Glomerular visceral epithelial cell (primary cell): Measurements from ENCODE around the gene GPRC5C.

ENCODE experiments used
- DNase-seq: peaks from one replicate; pipeline ENCODE4 v3.0.0-alpha.2; 2016; ENCODE audit errors: extremely low spot score

GPRC5C gene

DNA sequence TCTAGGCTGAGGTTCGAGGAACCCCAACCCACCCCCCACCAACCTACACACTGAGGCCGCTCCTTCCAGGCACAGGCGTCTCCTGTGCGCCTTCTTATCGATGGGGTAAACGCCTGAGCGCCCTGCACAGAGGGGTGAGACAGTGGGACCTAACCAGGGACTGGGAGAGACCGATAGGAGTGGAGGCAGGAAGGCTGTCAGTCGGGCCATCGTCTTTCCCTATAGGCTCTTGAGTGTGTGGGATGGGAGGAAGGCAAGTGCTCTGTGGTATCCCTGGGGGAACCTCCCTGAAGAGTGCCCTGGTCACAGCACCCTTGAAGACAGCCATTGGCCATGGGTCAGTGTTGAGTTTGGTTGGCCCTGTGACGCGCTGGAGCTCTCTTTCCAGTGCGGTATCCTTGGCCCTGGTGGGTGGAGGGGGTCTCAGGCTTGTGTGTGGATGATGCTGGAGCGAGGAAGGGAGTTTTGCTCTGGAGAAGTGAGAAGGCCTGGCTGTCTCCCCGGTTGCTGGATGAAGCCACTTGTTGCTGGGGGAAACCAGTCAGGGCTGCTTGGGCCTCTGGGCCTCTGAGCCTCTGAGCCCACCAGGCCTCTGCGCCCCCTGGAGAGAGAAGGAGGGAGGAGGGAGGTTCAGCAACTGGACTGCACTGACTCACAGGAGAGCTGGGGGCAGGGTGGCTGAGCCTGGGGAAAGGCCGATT lies 1.7 kb downstream of the GPRC5C start:
- no peak for DNase-seq

DNA sequence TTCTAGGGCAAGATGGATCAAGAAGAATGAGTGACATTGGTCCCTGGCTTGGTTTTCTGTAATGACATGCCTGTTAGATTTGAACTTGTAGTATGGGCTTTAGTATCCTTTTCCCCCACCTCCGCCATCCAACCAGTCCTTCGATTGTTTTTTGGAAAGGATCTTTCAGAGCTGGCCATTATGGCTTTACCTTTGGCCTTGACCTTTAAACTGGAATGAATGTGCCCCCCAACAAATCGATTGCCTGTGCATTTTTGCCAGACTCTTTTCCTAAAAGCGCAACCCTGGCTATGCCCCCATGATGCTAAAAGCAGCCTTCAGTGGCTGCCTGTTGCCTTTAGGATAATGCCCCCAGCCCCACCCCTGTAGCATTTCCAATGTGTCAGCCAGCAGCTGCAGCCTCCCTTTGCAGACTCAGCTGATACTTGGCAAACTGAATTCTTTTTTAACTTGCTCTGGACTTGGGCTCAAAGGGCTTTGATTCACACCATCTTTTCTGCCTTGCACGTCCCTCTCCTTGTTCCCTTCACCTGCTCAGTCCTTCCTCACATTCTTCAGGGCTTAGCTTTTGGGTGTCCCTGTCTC lies 4.0 kb downstream of the GPRC5C start:
- DNase-seq = no peak

DNA sequence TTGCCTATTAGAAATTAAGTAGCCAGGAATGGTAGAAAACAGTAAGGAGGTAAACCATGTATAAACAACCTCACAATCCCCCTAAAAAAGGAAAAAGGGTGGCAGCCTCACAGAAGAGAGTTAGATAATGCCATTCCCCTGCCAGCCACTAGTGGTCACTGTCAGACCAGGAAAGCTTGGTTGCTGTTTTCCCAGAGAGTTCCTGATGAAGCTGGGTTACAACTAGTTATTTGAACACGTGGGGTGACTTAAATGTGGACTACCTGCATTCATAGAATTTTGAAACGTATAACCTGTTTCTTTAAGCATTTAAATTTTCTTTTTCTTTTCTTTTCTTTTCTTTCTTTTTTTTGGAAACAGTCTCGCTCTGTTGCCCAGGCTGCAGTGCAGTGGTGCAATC lies 5.8 kb downstream of the GPRC5C start:
- no peak for DNase-seq

DNA sequence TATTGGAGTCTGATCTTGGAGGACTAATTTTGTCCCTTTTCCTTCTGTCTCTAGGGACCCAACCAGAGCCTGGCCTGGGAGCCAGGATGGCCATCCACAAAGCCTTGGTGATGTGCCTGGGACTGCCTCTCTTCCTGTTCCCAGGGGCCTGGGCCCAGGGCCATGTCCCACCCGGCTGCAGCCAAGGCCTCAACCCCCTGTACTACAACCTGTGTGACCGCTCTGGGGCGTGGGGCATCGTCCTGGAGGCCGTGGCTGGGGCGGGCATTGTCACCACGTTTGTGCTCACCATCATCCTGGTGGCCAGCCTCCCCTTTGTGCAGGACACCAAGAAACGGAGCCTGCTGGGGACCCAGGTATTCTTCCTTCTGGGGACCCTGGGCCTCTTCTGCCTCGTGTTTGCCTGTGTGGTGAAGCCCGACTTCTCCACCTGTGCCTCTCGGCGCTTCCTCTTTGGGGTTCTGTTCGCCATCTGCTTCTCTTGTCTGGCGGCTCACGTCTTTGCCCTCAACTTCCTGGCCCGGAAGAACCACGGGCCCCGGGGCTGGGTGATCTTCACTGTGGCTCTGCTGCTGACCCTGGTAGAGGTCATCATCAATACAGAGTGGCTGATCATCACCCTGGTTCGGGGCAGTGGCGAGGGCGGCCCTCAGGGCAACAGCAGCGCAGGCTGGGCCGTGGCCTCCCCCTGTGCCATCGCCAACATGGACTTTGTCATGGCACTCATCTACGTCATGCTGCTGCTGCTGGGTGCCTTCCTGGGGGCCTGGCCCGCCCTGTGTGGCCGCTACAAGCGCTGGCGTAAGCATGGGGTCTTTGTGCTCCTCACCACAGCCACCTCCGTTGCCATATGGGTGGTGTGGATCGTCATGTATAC lies 8.0 kb downstream of the GPRC5C start:
- DNase-seq = no peak

DNA sequence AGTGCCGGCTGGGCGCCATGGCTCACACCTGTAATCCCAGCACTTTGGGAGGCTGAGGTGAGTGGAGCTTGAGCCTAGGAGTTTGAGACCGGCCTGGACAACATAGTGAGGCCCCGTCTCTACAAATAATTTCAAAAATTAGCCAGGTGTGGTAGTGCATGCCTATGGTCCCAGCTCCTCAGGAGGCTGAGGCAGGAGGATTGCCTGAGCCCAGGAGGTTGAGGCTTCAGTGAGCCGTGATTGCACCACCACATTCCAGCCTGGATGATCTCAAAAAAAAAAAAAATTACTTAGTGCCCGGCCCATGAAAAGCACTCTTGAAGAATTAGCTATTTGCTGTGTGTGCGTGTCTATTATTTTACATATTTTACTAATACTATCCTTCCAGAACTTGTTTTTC lies 9.6 kb downstream of the GPRC5C start:
- DNase-seq = no peak

DNA sequence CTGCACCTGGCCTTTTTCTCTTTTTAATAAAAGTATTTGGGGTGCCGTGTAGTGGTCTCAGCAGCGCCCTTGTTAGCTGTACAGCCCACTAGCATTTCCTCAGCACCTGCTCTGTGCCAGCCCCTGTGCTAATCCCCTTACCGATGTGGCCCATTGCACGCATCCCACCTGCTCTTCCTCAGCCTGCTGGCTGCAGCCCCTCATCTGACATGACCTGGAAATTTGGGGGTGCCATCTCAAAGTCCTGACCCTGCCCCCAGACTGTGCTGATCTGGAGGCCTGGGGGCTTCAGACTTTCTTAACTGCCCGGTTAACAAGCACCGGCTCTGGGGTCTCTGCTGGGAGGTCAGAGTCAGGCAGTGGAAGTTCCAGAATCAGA lies 10.4 kb downstream of the GPRC5C start:
- DNase-seq = no peak

DNA sequence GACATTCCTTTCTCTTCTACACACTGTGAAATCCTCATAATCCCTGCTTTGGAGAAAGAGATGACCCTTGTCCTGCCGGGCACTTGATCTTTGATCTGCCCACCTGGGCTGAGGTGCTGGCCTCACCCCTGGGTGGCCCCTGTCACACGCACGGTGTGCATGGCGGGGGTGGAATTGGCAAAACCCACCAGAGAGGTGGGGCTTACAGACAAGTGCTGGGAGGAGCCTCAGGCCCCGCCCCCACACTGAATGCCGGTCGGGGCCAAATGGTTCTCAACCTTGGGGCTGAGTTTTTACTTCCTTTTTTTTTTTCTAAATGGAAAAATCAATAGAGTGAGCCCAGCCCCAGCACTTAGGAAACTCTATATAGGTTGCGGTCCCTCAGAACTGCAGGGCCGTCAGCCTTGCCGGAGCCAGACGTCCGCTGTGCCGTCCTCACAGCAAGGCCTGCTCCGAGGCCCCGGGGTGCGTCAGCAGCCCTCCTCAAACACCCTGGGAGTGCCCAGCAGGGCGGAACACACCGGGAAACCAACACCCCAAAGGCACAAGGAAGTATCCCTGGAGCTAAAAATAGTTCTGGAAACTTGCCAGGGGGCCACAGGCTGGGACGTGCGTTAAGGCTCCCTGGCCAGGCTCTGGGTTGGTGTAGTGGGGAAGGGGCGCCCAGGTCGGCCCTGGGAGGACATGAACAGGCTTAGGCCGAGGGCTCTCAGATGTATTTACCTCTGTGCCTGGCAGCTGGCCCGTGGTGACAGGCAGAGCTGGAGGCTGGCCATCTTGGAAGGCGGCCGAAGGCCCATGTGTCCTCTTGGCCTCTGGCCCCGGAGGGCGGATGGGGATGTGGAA lies 11.0 kb downstream of the GPRC5C start:
- DNase-seq = peak; percentile 83

DNA sequence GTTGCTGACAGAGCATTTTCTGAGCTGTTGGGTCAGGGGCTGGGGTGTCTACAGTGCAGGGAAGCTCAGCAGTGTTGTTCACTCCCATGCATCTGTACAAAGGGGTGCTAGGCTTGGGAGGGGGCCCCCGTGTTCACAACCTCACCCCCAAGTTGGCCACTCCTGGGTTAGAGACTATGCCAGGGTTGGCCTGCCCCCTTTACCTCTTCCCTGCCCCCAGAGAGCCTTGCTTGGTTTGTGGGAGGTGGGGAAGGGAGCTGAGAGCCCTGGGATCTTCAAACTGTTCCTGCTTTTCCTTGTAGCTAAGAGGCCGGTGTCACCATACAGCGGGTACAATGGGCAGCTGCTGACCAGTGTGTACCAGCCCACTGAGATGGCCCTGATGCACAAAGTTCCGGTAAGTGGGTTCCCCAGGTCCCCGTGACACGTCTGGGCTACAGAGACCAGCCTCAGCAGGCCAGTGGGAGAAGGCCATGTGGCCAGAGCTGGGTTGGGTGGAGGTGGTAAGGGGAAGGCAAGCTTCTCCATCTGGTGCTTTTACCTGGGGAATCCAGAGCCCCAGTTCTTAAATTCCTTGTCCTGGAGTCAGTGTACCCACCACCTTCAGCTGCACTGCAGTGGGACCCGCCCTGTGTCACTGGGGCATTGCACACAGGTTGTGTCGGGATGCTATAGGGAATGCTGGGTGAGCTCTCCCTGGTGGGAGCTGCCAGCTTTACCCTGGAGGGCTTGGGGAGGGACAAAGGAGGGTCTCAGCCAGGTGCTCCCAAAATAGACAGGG lies 11.8 kb downstream of the GPRC5C start:
- DNase-seq = no peak

DNA sequence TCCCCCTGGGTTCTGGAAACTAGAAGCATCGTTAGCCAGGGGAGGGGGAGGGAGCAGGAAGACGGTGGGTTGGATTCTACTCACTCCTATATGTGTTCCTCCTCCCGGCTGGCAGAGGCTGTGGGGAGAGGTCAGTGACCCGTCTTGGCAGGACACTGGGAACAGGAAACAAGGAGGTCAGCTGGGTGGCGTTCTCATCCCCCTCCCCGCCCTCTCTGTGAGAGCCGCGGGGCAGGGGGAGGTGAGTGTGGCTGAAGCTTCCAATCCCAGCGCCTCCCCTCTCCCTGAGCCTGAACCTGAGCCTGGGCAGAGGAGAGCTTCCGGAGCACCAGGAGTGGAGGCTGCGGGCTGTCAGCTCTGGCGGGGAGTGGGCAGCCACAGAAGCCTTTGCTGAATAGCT lies 12.5 kb downstream of the GPRC5C start:
- no peak for DNase-seq

DNA sequence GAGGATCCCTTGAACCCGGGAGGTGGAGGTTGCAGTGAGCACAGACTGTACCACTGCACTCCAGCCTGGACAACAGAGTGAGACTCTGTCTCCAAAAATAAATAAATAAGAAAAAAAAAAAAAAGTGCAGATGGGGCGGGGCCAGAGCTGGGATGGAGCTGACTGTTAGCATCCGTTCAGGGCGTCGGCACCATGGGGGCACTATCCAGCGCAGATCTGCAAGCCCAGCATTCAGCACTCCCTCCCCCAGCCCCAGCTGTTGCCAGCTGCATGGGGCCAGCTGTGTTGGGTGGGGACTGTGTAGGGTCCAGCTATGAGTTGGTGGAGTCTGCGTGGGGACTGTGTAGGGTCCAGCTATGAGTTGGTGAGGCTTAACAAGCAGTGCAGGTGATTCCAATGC lies 13.3 kb downstream of the GPRC5C start:
- DNase-seq = no peak

DNA sequence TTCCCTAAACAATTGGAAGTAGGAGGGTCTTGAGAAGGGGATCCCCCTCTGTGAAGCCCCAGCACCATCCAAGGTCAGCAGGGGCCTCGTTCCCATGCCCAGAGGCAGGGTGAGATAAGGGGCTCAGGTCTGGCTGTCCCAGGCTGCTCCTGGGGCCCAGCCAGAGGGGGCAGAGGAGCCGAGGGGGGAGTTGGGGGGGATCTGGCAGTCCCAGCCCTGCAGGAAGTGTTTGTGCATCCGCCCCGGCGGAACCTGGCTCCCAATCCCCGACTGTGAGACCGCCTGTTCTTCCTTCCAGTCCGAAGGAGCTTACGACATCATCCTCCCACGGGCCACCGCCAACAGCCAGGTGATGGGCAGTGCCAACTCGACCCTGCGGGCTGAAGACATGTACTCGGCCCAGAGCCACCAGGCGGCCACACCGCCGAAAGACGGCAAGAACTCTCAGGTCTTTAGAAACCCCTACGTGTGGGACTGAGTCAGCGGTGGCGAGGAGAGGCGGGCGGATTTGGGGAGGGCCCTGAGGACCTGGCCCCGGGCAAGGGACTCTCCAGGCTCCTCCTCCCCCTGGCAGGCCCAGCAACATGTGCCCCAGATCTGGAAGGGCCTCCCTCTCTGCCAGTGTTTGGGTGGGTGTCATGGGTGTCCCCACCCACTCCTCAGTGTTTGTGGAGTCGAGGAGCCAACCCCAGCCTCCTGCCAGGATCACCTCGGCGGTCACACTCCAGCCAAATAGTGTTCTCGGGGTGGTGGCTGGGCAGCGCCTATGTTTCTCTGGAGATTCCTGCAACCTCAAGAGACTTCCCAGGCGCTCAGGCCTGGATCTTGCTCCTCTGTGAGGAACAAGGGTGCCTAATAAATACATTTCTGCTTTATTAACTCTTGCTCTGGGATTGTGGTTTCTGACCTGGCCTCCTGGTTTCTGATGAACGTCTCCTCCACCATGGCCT lies 14.9 kb downstream of the GPRC5C start:
- no peak for DNase-seq

DNA sequence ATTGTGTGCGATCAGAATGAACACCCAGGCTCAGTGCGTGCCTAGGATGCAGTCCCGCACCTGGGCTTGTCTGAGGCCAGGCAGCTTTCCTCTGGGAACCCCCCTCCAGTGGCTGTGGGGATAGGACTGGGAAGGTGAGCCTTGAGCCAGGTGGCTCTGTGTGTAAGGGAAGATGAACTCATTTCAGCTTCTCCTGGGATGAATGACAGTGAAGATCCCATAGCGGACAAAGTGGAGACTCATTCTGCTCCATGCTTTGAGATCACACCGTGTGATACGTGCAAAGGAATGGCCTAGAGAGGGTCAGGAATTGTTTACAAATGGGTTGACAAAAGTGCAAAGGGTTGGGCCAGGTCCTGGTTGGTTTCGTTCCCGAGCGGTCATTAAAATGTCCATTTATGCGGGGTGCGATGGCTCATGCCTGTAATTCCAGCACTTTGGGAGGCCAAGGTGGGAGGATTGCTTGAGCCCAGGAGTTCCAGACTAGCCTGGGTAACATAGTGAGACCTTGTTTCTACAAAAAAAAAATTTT lies 15.8 kb downstream of the GPRC5C start:
- DNase-seq = no peak

DNA sequence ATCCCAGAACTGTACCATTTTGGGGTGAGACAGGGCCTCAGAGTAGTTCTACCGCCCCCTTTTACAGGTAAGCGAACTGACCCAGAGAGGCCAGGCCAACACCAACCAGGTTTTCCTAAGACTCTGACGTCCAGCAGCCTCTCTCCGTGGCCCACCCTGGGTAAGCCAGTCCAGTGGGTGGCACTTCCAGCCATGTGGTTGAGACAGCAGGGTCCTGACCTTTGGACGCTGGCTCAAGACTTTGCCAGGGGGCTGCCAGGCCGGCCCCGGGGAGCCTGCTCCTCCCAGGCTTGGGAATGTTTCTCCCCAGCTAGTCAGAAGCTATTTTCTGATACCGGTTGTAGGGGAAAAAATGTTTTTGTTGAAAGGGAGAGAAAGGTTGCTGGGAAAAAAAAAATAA lies 16.9 kb downstream of the GPRC5C start:
- no peak for DNase-seq

DNA sequence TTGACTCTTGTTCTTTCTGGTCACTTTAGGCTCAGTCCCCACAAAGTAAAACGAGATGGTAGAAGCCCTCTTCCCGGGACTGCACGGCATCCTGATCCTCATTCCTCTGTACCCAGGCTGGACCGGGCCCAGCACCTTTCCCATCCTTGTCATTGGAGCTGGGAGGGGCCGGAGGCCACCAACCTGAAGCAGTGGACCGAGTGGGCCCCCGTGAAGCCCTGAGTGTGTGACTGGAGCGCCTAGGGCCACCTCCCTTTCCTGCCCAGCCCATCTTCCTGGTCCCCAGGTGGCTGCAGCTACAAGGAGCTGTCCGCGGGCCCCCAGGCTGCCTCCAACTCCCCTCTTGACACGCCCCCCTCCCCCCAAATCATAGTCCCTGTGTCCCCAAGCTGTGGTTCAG lies 17.4 kb downstream of the GPRC5C start:
- no peak for DNase-seq

DNA sequence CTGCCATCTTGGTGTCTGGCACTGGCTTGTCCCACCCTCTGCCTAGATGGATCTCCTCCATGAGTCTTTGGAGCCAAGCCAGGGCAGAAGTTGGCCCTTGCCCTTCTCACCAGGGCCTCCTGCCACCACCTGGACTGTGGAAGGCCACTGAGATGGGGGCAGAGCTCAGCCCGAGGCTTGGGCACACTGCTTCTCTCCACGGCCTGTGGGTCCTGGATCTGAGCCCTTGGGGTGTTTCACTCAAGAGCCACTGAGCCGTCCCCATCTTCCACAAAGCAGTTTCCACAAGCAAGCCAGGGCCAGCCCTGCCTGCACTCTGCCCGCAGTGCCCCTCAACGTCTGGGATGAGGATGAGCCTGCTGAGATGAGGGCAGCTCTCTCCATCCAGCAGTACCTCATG lies 17.9 kb downstream of the GPRC5C start:
- no peak for DNase-seq

DNA sequence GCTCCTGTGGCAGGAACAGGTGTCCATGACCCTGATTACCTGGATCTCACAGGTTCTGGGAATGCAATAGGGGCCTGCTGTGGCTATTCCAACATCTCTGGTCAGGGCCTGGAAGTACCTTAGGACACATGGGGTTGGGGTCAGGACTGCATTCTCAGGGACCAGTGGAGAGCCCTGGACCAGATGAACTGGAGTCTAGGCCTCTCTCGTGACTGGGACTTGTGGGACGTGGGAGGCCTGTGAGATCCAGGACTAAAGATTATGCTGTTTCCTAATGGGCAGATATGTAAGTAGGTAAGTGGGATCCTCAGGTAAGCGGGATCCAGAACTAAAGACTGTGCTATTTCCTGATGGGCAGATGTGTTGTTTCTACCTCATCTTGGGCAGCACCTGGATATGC lies 18.3 kb downstream of the GPRC5C start:
- no peak for DNase-seq

DNA sequence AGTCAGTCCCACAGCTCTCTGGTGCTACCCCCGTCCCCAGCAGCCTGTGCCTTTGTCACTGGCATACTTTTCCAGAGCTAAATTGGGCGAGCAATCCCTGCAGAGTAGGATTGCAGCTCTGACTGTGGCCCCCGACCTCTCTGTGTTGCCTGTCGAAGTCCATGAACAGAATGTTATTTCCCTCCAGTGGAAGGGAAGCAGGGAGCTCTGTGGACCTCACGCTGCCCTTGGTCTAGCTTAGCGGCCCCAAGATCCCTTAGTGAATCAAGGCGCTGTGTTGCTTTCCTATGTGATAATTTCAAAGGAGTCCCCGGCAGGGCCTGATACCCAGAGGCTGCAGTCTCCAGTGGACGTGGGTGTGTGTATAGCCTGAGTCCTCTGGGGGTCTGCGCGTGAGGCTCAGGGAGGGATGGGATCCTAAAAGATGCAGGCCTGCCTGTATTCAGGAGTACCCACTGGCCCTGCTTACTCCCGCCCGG lies 19.1 kb downstream of the GPRC5C start:
- DNase-seq = no peak

DNA sequence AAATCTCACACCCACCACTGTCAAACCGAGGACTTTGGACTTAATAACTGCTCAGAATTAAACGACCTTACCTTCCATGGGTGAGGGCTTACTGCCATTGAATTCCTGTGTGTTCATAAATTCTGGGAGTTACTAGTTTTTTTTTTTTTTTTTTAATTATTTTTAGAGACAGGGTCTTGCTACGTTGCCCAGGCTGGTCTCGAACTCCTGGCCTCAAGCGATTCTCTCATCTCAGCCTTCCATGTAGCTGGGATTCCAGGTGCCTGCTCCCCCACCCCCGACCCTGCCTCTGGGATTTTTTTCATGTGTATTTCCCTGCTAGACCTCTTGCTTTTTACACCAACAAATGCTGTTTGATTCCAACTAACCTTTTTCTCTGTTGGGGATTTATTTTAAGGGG lies 19.7 kb downstream of the GPRC5C start:
- no peak for DNase-seq

DNA sequence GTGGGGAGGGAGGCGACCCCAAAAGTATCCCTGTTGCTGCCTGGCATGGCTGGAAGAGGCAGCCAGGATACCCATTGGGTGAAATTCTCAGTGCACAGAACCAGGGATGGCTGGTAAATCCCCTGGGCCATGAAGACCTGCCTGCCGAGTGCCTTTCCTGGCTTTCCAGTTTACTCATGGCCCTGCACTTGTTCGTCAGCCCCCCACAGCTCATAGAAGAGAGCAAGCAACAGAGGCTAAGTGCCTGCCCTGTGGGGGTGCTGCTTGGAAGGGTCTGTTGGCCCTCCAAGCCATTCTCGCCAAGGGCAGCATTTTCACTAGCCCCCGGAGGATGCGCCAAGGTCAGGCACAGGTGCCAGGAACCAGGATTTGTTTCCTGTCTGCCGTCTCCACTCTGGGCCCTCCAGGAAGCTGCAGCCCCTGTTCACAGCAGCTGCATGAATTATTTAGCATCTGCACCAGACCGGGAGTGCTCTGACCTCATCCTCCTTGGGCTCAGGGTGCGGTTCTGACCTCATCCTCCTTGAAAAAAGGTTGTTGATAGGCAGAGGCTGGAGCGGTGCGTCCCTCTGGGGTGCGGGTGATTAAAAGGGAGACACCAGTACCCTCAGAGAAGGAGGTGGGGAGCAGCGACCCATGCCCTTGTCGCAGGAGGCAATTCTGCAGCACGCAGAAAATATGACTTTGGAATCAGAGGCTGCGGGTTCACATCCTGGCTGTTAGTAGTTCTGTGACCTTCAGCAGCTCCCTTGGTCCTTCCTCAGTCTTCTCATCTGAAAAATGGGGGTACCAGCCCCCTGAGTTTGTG lies 20.3 kb downstream of the GPRC5C start:
- peak; percentile 38 for DNase-seq
